ENCODE data around the gene AGBL5. TPM values are rescaled to one million over a fixed set of nuclear protein-coding genes. Genes with fewer than 3 reads are reported as not detected.
"Not testable (repeated sequence)": the region's sequence is repeated elsewhere in the genome, so short reads cannot be mapped to it uniquely, and the experiment has no call there.

Gene AGBL5
- polyA plus RNA-seq, 4 donors, result 62.1 to 65.4 (median 63.9) TPM

DNA sequence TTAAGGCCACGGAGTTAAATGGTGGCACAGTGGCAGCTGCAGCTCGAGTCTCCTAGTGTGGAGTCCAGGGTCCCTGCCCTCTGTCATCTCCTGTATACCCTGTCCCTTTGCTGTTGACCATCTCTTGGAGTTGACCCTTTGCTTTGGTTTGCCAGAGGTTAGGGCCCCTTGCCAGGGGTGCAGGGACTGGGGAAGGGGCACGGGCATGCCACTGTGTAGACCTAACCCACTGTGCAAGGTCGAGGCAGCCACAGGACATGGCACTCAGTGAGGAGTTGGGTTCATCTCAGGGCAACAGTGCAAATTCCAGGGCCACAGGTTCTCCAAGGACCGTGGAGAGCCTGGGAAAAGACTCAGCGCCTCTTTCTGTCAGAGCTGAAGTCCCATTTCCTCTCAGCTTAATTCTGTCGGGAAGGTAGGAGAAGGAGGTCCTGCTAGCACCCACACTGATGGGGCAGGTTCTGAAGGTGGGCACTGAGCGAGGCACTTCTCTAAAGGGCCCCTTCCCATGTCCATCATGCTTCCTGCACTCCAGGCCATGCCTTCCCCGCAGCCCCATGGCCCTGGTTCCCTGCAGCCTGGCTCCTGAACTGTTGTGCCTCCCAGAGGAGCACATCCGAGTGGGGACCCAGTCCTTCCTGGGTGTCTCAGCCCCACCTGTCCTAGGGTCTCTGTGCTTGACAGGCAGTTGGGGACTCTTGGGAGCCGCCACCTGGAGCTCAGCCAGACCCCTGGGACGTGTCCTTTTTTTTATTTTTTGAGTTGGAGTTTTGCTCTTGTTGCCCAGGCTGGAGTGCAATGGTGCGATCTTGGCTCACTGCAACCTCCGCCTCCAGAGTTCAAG, 37.9 kb downstream of the AGBL5 start:
- no peak for DNase-seq (ENCODE audit: low read depth in 4 of 4, low spot score in 3 of 4)

DNA sequence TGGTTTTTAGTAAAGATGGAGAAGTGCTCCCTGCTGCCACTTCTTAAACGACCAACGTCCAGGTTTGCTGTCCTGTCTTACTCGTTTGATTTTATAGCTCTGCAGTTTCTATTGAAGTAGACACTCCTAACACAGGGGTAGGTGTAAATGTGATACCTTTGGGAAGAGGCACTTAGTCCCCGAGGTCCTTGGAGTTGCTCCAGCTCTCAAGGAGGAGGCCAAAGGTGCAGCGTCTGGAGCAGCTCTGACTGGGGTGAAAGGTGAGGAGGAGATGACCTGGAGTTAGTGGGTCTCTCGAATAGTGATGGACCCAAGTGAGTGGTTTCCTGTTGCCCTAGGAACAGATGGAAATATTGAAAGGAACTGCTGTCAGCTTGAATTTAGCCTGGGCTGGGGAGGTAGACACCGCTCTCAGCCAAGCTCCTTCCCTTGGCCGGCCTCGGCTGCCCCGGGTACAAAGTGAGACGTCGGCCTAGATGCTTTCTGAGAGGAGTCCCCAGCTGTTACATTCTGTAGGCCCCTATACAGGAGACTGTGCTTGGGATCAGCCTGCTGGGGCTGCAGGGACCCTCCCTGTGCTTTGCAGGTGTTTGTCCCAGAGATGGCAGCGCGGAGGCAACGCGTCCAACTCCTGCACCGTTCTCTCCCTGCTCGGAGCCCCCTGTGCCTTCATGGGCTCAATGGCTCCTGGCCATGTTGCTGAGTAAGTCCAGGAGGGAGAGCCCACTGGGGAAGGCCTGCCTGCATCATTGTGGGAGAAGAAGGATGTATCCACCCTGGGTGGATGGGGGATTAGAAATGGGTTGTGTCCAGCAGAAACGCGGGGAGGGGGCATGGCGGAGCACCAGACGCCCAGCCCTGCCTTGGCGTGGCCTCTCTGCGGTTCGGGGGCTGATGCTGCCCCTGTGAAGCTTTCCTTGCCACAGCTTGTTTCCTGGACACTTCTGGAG, 40.6 kb downstream of the AGBL5 start:
- DNase-seq (ENCODE audit: low read depth in 4 of 4, low spot score in 3 of 4), result no peak

DNA sequence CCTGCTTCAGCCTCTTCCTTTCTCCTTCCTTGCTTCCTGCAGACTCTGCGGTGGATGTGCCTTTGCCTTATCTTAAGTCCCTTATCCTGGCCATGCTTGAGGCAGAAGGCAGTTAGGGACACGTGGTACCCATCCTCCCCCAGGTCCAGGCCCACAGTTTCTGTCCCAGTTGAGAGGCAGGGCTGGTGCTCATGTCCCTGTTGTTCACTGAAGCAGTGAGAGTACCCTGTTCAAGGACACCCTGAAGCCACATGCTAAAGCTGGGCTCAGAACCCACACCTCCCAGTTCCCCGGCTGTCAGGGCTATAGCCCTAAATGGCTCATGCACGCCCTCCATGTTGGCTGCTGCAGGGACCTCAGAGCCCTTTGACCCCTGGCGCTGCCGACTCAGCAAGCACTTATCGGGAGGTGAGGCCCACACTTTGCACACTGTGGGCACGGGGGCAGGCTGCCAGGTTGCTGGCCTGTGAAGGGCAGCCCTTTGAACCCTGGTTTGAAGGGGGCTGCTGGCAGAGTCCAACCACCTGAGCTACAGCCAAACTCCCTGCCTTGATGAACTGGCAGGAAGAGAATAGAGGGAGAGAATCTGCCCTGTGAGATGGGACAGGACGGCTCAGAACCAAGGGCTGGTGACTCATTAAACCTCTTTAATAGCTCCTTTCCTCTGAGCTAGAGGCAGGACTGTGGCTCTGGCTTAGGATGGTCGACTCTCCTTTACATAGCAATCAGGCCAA, 41.4 kb downstream of the AGBL5 start:
- no peak for DNase-seq (ENCODE audit: low read depth in 4 of 4, low spot score in 3 of 4)

DNA sequence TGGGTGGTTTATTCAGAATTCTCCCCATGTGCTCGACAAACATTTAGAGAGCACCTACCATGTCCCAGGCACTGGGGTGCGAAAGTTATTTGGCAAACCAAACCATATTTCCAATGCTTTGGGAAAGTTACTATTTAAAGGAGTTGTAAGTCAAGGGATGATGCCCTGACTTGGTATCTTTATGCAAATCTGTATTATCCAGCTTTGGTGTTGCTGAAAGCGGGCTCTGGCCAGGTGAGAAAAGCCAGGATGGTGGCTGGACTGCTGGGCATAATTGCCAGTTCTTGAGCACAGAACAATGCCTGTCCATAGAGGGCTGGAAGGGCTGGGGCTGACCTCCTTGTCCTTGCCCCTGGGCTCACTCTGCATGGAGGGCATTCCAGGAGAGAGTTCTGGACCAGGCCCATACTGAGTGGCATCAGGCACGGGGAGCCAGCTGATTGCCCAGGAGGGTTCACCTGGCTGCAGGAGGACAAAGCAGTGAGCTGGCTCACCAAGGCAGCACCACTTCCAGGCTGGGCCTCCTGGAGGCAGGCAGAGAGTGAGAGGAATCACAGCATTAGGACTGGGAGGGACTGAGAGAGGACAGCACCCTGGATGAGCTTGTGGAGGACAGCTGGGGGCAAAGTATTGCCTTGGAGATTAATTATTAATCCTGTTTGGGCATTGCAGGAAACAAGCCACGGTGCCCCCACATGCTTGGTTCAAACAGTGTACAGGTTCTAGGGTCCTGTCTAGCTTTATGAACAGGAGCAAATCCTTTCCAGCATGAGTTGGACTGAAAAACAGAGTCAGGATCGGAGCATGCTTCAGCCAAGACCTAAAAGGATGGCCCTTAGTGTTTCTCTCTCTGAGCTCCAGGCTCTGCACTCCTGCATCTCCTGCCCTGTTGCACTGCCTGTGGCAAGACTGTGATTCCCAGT, 42.2 kb downstream of the AGBL5 start:
- DNase-seq (ENCODE audit: low read depth in 4 of 4, low spot score in 3 of 4), result no peak

DNA sequence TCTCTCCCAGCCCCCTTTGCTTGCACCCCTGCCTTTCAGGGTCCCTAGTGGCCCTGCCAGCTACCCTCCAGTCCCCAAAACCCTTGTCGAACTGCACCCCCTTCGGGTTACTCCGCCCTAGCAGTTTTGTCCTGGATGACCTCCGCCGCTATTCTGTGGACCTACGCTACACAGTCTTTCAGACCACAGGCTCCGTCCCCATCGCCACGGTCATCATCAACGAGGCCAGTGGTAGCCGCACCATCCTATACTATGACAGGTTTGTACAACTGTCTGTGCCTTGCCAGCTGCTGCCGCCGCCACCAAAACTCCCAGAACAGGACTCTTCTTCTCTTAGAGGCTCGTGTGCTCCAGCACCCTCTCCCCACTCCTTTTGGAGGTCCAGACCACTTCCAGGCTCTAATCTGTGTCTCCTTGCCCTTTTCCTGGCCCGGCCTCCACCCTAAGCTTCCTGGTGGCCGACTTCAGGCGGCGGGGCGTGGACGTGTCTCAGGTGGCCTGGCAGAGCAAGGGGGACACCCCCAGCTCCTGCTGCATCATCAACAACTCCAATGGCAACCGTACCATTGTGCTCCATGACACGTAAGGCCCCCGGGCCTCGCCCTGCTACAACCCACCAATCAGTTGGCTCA, 43.0 kb downstream of the AGBL5 start:
- DNase-seq (ENCODE audit: low read depth in 4 of 4, low spot score in 3 of 4), result no peak

DNA sequence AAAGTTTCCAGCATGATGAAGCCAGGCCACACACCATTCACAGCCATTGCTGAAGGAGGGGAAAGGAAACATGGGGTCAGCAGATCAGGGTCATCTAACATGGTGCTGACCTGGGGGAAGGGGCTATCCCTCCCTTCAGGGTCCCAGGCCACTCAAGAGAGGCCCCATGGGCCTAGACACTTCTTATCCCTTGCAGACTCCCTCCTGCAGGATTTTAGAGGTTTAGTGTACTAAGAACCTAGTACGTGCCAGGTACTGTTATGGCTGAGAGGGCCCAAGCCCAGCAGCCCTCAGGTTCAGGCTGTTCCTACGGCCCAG, 43.9 kb downstream of the AGBL5 start:
- DNase-seq (ENCODE audit: low read depth in 4 of 4, low spot score in 3 of 4), result no peak

DNA sequence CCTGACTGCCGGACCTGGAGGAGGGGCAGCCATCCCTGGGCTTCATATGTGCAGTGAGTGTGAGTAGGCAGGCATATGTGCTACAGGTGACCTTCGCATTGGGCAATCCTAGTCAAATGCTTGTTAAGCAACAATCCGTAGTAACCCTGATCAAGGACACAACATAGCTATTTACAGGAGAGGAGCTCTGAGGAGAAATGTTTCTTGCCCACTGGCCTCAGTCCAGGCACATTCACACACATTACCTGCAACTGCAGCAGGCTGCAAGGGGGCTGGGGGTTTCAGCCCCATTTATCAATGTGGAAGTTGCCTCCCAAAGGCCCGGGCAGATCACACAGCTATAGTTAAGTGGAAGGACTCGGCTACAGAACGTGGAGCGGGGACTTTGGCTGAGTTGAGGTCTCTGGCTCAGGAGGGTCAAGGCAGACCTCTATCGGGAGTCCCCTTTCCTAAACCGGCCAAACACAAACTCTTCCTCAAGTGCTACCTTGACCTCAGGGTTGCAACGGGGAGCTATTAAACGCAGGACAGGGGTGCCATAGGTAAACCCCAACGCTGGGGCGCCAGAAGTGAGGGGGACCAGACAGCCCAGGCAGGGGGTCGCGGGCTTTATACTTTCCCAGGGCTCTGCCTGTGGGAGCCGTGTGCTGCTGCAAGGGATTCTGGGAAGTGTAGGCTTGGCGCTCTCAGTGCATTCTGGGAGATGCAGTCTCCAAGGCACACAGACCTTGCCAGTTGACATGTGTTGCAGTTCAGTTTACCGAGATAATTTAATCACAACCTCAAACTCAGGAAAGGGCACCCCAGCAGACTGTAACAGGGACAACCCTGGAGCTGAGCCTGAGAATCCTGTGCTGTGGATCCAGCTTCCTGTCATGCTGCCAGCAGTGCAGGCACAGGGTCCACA, 44.5 kb downstream of the AGBL5 start:
- DNase-seq (ENCODE audit: low read depth in 4 of 4, low spot score in 3 of 4), result no peak

DNA sequence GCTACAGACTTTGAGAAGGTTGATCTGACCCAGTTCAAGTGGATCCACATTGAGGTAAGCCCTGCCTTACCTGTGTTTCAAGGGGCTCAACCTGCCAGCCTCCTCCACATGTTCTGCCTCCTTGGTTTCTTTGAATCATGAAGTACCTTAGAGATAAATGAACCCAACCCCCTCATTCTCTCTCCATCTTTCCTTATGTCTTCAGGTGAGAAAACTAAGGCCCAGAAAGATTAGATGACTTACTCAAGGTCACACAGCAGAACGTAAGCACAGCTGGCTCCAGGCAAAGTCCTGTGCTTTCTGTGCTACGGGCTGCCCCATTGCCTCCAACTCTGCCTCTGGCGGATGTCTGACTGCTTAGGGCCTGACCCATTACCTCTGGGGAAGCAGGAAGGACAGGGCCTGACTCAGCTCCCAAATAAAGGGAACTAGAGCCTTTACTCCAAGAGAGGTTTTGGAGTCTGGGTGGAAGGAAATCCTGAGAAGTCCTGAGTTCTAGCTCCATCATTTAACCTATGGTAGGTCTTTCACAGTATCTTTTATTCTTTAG, 45.4 kb downstream of the AGBL5 start:
- no peak for DNase-seq (ENCODE audit: low read depth in 4 of 4, low spot score in 3 of 4)

DNA sequence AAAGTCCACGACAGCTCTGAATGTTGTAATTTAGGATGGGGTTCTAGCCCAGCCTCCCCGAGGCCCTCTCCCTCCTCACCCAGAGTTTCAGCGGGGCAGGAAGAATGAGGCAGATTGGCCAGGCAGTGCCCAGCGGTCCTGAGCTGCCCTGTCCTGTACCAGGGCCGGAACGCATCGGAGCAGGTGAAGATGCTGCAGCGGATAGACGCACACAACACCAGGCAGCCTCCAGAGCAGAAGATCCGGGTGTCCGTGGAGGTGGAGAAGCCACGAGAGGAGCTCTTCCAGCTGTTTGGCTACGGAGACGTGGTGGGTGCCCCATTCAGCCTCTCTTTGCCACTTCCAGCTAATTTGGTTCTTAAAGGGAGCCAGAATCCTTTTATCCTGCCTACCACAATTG, 45.9 kb downstream of the AGBL5 start:
- no peak for DNase-seq (ENCODE audit: low read depth in 4 of 4, low spot score in 3 of 4)

DNA sequence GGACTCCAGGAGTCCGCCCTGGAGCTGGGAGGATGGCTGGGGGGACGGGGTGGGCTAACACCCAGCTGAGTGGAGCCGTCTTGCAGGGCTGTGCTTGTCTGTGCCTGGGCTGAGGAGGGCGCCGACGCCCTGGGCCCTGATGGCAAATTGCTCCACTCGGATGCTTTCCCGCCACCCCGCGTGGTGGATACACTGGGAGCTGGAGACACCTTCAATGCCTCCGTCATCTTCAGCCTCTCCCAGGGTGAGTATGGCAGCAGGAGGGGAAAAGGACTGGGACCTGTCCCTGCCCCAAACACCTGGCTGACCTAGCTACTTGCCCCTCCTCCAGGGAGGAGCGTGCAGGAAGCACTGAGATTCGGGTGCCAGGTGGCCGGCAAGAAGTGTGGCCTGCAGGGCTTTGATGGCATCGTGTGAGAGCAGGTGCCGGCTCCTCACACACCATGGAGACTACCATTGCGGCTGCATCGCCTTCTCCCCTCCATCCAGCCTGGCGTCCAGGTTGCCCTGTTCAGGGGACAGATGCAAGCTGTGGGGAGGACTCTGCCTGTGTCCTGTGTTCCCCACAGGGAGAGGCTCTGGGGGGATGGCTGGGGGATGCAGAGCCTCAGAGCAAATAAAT, 48.0 kb downstream of the AGBL5 start:
- DNase-seq (ENCODE audit: low read depth in 4 of 4, low spot score in 3 of 4), result no peak

DNA sequence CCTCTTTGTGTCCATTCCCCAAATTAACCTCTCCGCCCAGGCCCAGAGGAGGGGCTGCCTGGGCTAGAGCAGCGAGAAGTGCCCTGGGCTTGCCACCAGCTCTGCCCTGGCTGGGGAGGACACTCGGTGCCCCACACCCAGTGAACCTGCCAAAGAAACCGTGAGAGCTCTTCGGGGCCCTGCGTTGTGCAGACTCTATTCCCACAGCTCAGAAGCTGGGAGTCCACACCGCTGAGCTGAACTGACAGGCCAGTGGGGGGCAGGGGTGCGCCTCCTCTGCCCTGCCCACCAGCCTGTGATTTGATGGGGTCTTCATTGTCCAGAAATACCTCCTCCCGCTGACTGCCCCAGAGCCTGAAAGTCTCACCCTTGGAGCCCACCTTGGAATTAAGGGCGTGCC, 48.6 kb downstream of the AGBL5 start:
- DNase-seq (ENCODE audit: low read depth in 4 of 4, low spot score in 3 of 4), result no peak

DNA sequence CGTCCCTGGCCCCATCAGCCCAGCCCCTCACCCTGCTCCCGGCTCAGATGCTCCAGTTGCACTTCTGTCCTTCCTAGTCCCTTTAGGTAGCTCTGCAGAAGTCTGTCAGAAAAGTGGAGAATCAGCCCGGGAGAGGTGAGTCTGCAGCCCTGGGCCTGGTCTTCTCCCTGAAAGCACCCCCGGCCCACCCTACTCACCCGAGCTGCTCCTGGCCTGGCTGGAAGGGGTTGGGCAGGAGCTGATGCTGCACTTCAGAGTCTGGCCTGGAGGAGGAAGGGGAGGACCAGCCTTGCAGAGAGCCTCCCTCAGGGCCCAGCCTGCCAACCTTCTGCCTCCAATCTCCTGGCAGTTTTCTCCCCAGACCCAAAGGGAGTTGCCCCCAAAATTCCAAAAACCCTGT, 50.9 kb downstream of the AGBL5 start:
- DNase-seq (ENCODE audit: low read depth in 4 of 4, low spot score in 3 of 4), result no peak

DNA sequence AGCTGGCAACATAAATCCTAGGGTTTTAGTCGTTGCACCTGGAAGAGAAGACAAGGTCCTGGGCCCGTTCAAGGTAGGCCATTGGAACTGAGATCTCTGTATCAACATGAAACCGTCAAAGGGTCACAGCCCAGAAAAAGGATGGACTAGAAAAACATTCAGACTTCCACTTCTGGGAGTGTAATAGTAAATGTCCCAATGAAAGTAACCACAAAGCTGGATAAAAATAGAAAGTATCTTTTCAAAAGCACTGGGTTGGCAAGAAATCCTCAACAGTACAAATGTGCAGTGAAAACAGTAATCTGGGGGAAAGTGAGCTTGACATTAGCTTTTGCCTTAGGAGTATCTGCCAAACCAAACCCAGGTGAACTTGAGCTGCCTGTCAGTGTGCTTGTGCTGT, 54.5 kb downstream of the AGBL5 start:
- no peak for DNase-seq (ENCODE audit: low read depth in 4 of 4, low spot score in 3 of 4)

DNA sequence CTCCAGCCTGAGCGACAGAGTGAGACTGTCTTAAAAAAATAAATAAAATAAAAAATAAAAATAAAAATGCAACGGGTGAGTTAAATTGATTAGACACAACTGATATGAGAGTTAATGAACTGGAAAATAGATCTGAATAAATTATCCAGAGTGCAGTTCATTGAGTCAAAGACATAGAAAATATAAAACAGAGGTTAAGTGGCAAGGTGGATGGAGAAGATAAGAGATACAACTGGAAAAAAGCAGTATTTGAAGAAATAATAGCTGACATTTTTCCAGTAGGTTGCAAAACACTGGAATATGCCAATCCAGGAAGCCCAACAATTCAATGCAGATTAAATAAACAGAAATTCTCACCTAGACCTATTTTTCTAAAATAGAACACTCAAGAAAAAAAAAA, 56.8 kb downstream of the AGBL5 start:
- no peak for DNase-seq (ENCODE audit: low read depth in 4 of 4, low spot score in 3 of 4)

DNA sequence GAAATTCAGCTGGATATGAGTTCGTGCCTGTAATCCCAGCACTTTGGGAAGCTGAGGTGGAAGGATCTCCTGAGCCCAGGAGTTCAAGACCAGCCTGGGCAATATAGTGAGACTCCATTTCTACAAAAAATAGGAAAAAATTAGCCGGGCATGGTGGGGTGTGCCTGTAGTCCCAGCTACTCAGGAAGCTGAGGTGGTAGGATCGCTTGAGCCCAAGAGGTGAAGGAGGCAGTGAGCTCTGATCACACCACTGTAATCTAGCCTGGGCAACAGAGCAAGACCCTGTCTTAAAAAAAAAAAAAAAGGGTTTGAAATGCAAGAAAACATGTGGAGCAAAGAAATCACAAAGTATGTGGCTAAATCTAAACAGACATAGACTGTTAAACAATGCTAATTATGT, 57.6 kb downstream of the AGBL5 start:
- no peak for DNase-seq (ENCODE audit: low read depth in 4 of 4, low spot score in 3 of 4)

DNA sequence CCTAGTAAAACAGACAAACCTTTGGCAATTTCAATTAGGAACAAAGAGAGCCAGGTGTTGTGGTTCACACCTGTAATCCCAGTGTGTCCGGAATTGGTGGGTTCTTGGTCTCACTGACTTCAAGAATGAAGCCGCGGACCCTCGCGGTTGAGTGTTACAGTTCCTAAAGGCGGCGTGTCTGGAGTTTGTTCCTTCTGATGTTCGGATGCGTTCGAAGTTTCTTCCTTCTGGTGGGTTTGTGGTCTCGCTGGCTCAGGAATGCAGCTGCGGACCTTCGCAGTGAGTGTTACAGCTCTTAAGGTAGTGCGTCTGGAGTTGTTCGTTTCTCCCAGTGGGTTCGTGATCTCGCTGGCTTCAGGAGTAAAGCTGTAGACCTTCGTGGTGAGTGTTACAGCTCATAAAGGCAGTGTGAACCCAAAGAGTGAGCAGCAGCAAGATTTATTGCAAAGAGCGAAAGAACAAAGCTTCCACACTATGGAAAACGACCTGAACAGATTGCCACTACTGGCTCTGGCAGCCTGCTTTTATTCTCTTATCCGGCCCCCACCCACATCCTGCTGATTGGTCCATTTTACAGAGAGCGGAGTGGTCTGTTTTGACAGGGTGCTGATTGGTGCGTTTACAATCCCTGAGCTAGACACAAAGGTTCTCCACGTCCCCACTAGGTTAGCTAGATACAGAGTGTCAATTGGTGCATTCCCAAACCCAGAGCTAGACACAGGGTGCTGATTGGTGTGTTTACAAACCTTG, 59.3 kb downstream of the AGBL5 start:
- not testable (repeated sequence) for DNase-seq (ENCODE audit: low read depth in 4 of 4, low spot score in 3 of 4)
